ENCODE data around the gene ST3GAL3. TPM values are rescaled to one million over a fixed set of nuclear protein-coding genes. Genes with fewer than 3 reads are reported as not detected.

Gene ST3GAL3
- total RNA-seq, 1 donor, result 16.8 TPM

DNA sequence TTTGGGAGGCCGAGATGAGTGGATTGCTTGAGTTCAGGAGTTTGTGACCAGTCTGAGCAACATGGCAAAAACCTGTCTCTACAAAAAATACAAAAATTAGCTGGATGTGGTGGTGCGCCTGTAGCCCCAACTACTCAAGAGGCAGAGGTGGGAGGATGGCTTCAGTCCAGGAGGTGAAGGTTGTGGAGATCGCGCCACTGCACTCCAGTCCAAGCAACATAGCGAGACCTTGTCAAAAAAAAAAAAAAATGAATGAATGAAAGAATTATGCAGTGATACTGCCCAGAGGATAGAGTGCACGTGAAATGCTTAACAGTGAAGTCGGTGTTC lies 262.0 kb downstream of the ST3GAL3 start:
- peak overlapping the region; percentile 94 for H3K4me3 ChIP-seq (ENCODE audit: low read depth, low read length)

DNA sequence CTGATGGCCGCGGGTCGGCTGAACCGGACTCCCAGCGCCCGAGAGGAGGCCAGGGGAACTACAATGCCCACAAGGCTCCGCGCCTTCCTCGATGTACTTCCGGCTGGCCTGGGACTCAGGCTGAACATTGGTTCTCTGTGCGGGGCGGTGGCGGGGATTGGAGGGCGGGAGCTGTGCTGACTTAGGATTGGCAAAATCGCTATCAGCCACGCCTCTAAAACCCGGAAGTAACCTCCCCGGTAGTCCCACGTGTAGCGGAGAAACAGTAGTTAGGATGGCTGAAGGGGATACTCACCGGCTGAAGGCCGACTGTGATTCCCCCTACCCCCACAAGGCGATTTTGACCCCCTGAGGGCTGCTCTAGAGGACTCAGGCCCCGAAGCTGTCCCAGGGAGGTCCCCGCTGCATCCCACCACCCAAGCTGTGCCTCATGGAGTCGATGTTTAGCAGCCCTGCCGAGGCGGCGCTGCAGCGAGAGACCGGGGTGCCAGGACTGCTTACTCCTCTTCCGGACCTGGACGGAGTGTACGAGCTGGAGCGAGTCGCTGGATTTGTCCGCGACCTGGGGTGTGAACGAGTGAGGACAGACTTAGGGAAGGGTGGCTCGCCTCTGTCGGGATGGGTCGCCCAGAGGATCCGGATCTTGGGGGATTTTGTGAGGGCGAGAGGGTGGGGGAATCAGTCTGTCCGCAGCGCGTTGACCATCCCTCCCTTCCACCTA lies 262.6 kb downstream of the ST3GAL3 start, which contains the start of gene DPH2:
DPH2 (plus strand) TSS at position 265 of the 721 bp plus-strand sequence; CDS start at position 431, 166 bp downstream.
- TF ChIP-seq, protein P1, sequence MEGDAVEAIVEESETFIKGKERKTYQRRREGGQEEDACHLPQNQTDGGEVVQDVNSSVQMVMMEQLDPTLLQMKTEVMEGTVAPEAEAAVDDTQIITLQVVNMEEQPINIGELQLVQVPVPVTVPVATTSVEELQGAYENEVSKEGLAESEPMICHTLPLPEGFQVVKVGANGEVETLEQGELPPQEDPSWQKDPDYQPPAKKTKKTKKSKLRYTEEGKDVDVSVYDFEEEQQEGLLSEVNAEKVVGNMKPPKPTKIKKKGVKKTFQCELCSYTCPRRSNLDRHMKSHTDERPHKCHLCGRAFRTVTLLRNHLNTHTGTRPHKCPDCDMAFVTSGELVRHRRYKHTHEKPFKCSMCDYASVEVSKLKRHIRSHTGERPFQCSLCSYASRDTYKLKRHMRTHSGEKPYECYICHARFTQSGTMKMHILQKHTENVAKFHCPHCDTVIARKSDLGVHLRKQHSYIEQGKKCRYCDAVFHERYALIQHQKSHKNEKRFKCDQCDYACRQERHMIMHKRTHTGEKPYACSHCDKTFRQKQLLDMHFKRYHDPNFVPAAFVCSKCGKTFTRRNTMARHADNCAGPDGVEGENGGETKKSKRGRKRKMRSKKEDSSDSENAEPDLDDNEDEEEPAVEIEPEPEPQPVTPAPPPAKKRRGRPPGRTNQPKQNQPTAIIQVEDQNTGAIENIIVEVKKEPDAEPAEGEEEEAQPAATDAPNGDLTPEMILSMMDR (IDR thresholded peaks at IDR 0.05; ENCODE audit: insufficient read depth, low read depth, low read length), result peak; percentile 7
- peak within 1 kb of the TSS; percentile 94 for H3K4me3 ChIP-seq (ENCODE audit: low read depth, low read length)
- peak; percentile 97 for DNase-seq (ENCODE audit: low read depth)

More for the DNA sequence above, 262.0 kb downstream of the ST3GAL3 start:
- TF ChIP-seq, protein P1 (IDR thresholded peaks at IDR 0.05; ENCODE audit: insufficient read depth, low read depth, low read length), result no peak
- no peak for DNase-seq (ENCODE audit: low read depth)

DNA sequence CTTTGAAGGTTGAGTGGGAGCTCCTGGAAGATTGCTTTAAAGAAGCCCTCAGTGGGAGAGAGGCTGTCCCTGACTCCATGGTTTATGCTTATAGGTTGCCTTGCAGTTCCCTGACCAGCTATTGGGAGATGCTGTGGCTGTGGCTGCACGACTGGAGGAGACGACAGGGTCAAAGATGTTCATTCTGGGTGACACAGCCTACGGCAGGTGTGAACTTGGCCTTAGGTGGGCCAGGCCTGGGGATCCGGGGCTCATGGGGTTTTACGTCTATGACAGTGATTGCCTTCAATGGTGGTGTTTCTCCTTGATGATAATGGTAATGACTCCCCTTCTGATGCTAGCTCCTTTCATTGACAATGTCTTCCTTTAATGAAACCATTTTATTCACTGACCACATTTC lies 263.2 kb downstream of the ST3GAL3 start:
- TF ChIP-seq, protein P1 (IDR thresholded peaks at IDR 0.05; ENCODE audit: insufficient read depth, low read depth, low read length), result no peak
- DNase-seq (ENCODE audit: low read depth), result no peak
- H3K4me3 ChIP-seq (ENCODE audit: low read depth, low read length), result peak overlapping the region; percentile 94

DNA sequence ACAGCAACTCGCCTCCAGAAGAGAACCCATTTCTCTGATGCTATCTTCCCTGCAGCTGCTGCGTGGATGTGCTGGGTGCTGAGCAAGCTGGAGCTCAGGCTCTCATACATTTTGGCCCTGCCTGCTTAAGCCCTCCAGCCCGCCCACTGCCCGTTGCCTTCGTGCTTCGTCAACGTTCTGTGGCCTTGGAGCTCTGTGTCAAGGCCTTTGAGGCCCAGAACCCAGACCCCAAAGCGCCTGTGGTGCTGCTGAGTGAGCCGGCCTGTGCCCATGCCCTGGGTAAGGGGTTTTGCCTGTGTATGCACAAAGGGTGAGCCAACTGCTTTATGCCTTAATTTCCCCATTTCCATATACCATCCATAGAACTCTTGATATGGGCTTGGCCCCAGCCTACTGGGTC lies 263.6 kb downstream of the ST3GAL3 start:
- no peak overlapping the region for H3K4me3 ChIP-seq (ENCODE audit: low read depth, low read length)
- DNase-seq (ENCODE audit: low read depth), result no peak
- TF ChIP-seq, protein P1 (IDR thresholded peaks at IDR 0.05; ENCODE audit: insufficient read depth, low read depth, low read length), result no peak

DNA sequence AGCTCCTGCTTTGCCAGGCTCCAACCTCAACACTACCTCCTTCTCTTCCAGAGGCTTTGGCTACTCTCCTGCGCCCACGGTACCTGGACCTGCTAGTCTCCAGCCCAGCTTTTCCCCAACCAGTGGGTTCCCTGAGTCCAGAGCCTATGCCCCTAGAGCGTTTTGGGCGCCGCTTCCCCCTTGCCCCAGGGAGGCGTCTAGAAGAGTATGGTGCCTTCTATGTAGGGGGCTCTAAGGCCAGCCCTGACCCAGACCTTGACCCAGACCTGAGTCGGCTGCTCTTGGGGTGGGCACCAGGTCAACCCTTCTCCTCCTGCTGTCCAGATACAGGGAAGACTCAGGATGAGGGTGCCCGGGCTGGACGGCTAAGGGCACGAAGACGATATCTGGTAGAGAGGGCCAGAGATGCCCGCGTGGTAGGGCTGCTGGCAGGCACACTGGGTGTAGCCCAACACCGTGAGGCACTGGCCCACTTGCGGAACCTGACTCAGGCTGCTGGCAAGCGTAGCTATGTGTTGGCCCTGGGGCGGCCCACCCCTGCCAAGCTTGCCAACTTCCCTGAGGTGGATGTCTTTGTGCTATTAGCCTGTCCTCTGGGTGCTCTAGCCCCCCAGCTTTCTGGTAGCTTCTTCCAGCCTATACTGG lies 264.1 kb downstream of the ST3GAL3 start:
- H3K4me3 ChIP-seq (ENCODE audit: low read depth, low read length), result no peak overlapping the region
- TF ChIP-seq, protein P1 (IDR thresholded peaks at IDR 0.05; ENCODE audit: insufficient read depth, low read depth, low read length), result no peak
- DNase-seq (ENCODE audit: low read depth), result no peak

DNA sequence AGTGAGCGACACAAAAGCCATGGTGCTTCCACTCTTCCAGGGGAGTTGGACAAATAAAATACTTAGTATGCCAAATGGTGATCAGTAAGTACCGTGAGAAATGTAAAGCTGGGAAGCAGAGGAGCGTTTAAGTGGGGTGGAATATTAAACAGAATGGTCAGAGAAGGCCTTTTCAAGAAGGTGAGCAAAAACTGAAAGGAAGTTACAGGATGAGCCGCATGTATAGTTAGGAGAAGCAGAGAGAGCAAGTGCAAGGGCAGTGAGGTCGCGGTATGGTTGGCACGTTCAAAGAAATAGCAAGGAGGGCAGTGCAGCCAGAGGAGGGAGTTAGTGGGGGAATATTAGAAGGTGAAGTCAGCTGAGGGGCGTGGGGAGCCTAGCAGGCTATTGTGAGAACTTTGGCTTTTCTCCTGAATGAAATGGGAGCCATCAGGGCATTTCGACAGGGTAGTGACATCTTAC lies 266.7 kb downstream of the ST3GAL3 start:
- TF ChIP-seq, protein P1 (IDR thresholded peaks at IDR 0.05; ENCODE audit: insufficient read depth, low read depth, low read length), result no peak
- DNase-seq (ENCODE audit: low read depth), result no peak
- H3K4me3 ChIP-seq (ENCODE audit: low read depth, low read length), result peak overlapping the region; percentile 94

All from fibroblast of villous mesenchyme (primary cell).